AG08395 (cell line): ENCODE data around the gene GIPC3.
A peak's percentile ranks its signal among the peaks of the same experiment; 100 is the strongest.
"Not testable (repeated sequence)": the region's sequence is repeated elsewhere in the genome, so short reads cannot be mapped to it uniquely, and the experiment has no call there.

Experiments used
- DNase-seq: peaks from one replicate; pipeline ENCODE4 v3.0.0; 2012; ENCODE audit warnings: mixed read lengths, low spot score

The GIPC3 gene

GRCh38 chr19:3618811-3619630 lies 33.7 kb downstream of the GIPC3 start:
- DNase-seq: no peak

- no peak for DNase-seq
Measured at GRCh38 chr19:3619631-3620012, 34.3 kb downstream of the GIPC3 start.

- DNase-seq: no peak
Measured at GRCh38 chr19:3620145-3620816, 35.0 kb downstream of the GIPC3 start.

GRCh38 chr19:3620817-3621547 lies 35.7 kb downstream of the GIPC3 start:
- DNase-seq: no peak

GRCh38 chr19:3621689-3622088 lies 36.4 kb downstream of the GIPC3 start:
- DNase-seq: no peak

- DNase-seq: no peak
Measured at GRCh38 chr19:3622224-3622623, 36.9 kb downstream of the GIPC3 start.

- DNase-seq: no peak
Measured at GRCh38 chr19:3623716-3624115, 38.4 kb downstream of the GIPC3 start.

GRCh38 chr19:3625996-3626472 lies 40.8 kb downstream of the GIPC3 start:
- no peak for DNase-seq

- peak; percentile 100 for DNase-seq
Measured at GRCh38 chr19:3626473-3627350, 41.4 kb downstream of the GIPC3 start, which contains the start of gene CACTIN. CACTIN (minus strand) TSS chr19:3626790; CDS start chr19:3626762, 28 bp downstream.

GRCh38 chr19:3627351-3627723 lies 42.1 kb downstream of the GIPC3 start:
- DNase-seq: no peak

- not testable (repeated sequence) for DNase-seq
Measured at GRCh38 chr19:3628766-3629165, 43.5 kb downstream of the GIPC3 start.

GRCh38 chr19:3631053-3631861 lies 46.0 kb downstream of the GIPC3 start:
- no peak for DNase-seq

GRCh38 chr19:3632098-3632497 lies 46.8 kb downstream of the GIPC3 start:
- no peak for DNase-seq

GRCh38 chr19:3632739-3633558 lies 47.7 kb downstream of the GIPC3 start:
- DNase-seq: no peak

GRCh38 chr19:3633559-3633988 lies 48.3 kb downstream of the GIPC3 start:
- no peak for DNase-seq

- no peak for DNase-seq
Measured at GRCh38 chr19:3634496-3635045, 49.3 kb downstream of the GIPC3 start.

GRCh38 chr19:3636506-3636905 lies 51.2 kb downstream of the GIPC3 start:
- no peak for DNase-seq

GRCh38 chr19:3636962-3637361 lies 51.7 kb downstream of the GIPC3 start:
- no peak for DNase-seq

GRCh38 chr19:3637621-3638020 lies 52.3 kb downstream of the GIPC3 start:
- no peak for DNase-seq
